G401 (cell line): ENCODE data around the gene NEDD4. TPM values are rescaled to one million over a fixed set of nuclear protein-coding genes. Genes with fewer than 3 reads are reported as not detected.
"Not testable (repeated sequence)": the region's sequence is repeated elsewhere in the genome, so short reads cannot be mapped to it uniquely, and the experiment has no call there.

Experiments used
- DNase-seq: peaks from one replicate; pipeline ENCODE4 v3.0.0-alpha.2; 2015; ENCODE audit warnings: low spot score
- in situ Hi-C: cut with HindIII; loops from 2 replicates; pipeline ENCODE4 v1.10.0; 2016; ENCODE audit warnings: low sequenced_read_pairs, mixed read lengths
- total RNA-seq: library from RNA; depleted of rRNA; stranded (reverse); fragments of >200 nt; shearing (Covaris generic); gene quantifications from 2 replicates; pipeline ENCODE4 v1.2.3, GENCODE V29; 2014

Gene NEDD4
- total RNA-seq, 1 experiment from 2014 or later = 25.1 TPM

GRCh38 chr15:55969582-55969981, 23.8 kb downstream of the NEDD4 start:
- DNase-seq = no peak
- in situ Hi-C loops = no loop called here

GRCh38 chr15:55968923-55969322, 24.5 kb downstream of the NEDD4 start:
- DNase-seq = no peak
- in situ Hi-C loops = no loop called here

- in situ Hi-C loops = no loop called here
- no peak for DNase-seq
These were observed 28.3 kb downstream of the NEDD4 start for GRCh38 chr15:55965091-55965490.

- DNase-seq = no peak
- in situ Hi-C loops = no loop called here
These were observed 32.5 kb downstream of the NEDD4 start for GRCh38 chr15:55960946-55961345.

- no peak for DNase-seq
- in situ Hi-C loops = no loop called here
These were observed 33.5 kb downstream of the NEDD4 start for GRCh38 chr15:55959744-55960447.

- DNase-seq = no peak
- in situ Hi-C loops = no loop called here
These were observed 35.1 kb downstream of the NEDD4 start for GRCh38 chr15:55958349-55958748.

GRCh38 chr15:55954862-55955605, 38.4 kb downstream of the NEDD4 start:
- in situ Hi-C loops = no loop called here

GRCh38 chr15:55952501-55953274, 40.7 kb downstream of the NEDD4 start:
- DNase-seq, in situ Hi-C loops: not testable (repeated sequence)

More at GRCh38 chr15:55954862-55955605, 38.4 kb downstream of the NEDD4 start:
- DNase-seq = no peak

- in situ Hi-C loops, DNase-seq: not testable (repeated sequence)
These were observed 48.8 kb downstream of the NEDD4 start for GRCh38 chr15:55944606-55945005.

GRCh38 chr15:55942332-55942731, 51.1 kb downstream of the NEDD4 start:
- no peak for DNase-seq
- in situ Hi-C loops = no loop called here

GRCh38 chr15:55937040-55937439, 56.4 kb downstream of the NEDD4 start:
- in situ Hi-C loops = no loop called here
- DNase-seq = no peak

- no peak for DNase-seq
- in situ Hi-C loops = no loop called here
These were observed 64.5 kb downstream of the NEDD4 start for GRCh38 chr15:55928955-55929354.

GRCh38 chr15:55921744-55922143, 71.7 kb downstream of the NEDD4 start:
- in situ Hi-C loops = no loop called here
- no peak for DNase-seq

GRCh38 chr15:55917881-55918296, 75.5 kb downstream of the NEDD4 start:
- DNase-seq = peak; percentile 27
- in situ Hi-C loops = no loop called here

- DNase-seq = no peak
- in situ Hi-C loops = no loop called here
These were observed 76.6 kb downstream of the NEDD4 start for GRCh38 chr15:55916666-55917409.

- DNase-seq = no peak
- in situ Hi-C loops = no loop called here
These were observed 77.4 kb downstream of the NEDD4 start for GRCh38 chr15:55915876-55916567.

GRCh38 chr15:55915221-55915620, 78.2 kb downstream of the NEDD4 start:
- in situ Hi-C loops = no loop called here

GRCh38 chr15:55914446-55914845, 79.0 kb downstream of the NEDD4 start:
- no peak for DNase-seq
- in situ Hi-C loops = no loop called here

More at GRCh38 chr15:55915221-55915620, 78.2 kb downstream of the NEDD4 start:
- DNase-seq = no peak

GRCh38 chr15:55912982-55913381, 80.4 kb downstream of the NEDD4 start:
- in situ Hi-C loops = no loop called here
- DNase-seq = no peak
